Epithelial cell of esophagus (primary cell): Measurements from ENCODE around the gene RPS26.

ENCODE experiments used
- DNase-seq: peaks from one replicate; pipeline ENCODE4 v3.0.0; 2010; ENCODE audit warnings: low read depth
- H3K4me3 ChIP-seq: 2 replicates; pipeline ENCODE4 v1.5.1; 2011; ENCODE audit warnings: mild to moderate bottlenecking, low read length, control low read depth
- TF ChIP-seq, protein P1 (sequence below): IDR thresholded peaks from 2 replicates; pipeline ENCODE4 v1.5.1; 2011; ENCODE audit warnings: low read depth, mild to moderate bottlenecking, low read length, control low read depth, inconsistent platforms; ENCODE audit not compliant: insufficient read depth; ENCODE audit errors: missing control alignments

Gene RPS26

DNA sequence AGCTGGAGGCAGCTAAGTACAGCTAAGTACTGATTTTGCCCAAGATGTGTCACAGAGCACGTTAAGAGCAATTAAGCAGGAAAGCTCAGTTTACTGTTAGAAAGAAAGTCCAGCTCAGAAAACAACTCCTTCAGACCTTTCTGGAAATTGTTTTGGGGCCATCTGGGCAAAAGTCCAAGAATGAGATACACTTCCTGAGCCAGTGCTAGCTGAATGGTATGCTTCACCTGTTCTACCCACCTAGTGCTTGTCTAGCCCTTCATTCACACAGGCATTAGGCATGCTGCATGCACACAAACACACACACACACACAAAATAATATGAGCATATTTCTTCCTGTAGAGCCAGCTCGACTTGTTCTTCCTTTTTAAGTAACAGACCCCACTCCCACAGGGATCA is 27.5 kb upstream of the RPS26 start:
- TF ChIP-seq, protein P1, sequence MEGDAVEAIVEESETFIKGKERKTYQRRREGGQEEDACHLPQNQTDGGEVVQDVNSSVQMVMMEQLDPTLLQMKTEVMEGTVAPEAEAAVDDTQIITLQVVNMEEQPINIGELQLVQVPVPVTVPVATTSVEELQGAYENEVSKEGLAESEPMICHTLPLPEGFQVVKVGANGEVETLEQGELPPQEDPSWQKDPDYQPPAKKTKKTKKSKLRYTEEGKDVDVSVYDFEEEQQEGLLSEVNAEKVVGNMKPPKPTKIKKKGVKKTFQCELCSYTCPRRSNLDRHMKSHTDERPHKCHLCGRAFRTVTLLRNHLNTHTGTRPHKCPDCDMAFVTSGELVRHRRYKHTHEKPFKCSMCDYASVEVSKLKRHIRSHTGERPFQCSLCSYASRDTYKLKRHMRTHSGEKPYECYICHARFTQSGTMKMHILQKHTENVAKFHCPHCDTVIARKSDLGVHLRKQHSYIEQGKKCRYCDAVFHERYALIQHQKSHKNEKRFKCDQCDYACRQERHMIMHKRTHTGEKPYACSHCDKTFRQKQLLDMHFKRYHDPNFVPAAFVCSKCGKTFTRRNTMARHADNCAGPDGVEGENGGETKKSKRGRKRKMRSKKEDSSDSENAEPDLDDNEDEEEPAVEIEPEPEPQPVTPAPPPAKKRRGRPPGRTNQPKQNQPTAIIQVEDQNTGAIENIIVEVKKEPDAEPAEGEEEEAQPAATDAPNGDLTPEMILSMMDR, result no peak
- peak; percentile 30 for DNase-seq
- H3K4me3 ChIP-seq, result no peak overlapping the region

DNA sequence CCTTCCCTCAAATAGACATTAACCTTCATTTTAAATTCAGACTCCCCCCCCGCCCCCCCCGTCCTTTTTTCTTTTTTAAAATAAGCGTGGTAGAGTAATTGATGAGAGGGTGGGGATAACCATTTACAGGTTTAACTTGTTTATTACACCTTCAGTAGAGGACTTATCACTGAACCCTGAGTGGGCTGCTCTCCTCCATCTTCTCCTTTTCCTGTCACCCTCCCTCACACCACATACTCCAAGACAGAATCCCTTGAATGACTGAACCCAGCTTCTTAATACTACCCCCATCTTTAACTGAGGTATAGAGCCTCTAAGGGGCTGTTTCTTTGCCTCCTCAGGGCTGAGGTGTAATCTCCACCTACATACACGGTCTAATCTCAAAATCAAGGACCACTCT is 24.5 kb upstream of the RPS26 start:
- TF ChIP-seq, protein P1, result no peak

DNA sequence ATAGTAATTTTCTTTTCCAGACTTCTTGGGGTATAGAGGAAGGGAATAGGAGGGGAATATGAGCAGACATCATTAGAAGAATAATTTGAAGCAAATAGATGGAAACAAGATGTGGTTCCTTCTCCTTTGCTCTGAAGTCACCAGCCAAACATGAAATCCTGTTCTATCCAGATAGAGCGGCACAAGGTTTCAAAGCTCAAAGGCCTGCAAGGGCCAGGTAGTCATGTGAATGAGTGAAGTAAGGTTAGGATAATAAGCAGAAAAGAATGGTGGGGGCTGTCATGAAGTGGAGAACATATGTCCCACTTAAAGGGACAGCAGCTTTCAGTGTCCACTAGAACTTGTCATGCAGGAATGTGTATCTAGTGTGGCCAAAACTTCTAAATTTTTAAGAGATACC is 23.4 kb upstream of the RPS26 start:
- no peak for DNase-seq
- TF ChIP-seq, protein P1, result no peak
- H3K4me3 ChIP-seq, result no peak overlapping the region

More for the DNA sequence above, 24.5 kb upstream of the RPS26 start:
- no peak for DNase-seq
- no peak overlapping the region for H3K4me3 ChIP-seq

DNA sequence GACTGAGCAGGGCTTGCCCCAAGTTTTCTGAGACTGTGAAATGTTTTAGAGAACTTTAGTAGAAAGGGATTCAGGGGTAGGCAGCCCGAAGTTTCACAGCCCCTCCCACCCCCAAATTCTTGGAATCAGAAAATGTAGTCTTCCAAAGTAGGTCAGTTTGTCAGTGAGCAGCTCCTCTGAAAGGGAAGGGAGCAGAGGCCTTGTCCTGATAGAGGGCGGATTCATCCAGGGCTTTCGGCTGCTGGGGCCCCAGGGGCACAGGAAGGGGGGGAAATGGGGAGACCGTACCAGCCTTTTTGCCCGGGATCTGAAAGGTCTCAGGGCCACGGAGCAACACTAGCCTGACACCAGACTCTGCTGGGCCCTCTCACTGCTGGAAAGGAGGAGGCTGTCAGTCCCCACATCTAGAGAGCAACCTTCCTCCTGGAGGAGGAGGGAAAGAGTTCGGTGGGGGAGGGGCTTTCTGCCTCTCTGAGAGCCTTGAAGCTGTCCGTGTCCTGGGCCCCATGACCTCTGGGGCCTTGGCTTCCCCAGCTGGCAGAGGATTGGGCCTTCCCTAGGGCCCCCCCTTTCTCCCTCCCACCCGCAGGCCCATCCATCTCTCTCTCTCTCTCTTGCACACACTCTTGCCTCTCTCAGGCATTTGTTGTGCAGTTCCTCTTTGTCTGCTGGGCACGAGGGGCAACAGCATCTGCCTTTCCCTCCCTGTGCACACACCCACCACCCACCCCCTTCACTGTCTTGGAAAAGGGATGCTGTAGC is 21.1 kb upstream of the RPS26 start, which contains the start of gene IKZF4:
IKZF4 (plus strand) TSS at position 621 of the 762 bp plus-strand sequence. CDS start 451 bp downstream, outside the sequence.
- DNase-seq, result no peak
- H3K4me3 ChIP-seq, result no peak within 1 kb of the TSS
- TF ChIP-seq, protein P1, result no peak

DNA sequence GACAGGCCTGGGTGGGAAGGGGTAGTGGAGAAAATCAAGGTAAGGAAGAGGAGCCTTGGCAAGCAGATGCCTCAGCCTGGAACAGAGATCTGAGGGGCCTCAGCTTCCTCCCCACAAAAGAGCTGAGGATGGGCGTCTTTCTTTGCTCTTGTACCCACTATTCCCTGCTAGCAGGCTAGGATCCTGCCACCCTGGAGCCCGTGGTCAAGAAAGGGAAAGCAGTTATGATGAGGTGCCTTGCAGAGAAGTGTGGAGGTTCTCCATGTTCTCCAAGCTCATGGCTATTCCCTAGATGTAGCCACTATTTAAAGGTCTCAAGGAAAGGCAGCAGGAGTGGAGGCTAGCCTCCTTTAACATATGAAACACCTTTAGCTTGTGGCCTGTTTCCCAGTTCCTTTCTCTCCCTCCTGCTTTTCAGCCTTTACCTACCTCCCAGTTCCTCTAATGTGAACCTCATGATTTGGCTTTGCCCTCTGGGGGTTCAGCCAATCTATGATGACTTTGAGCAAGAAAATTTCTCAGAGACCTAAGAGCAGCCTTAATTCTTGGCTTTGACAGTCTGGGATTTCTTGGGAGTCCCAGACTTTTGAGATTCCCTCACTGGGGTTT is 19.7 kb upstream of the RPS26 start:
- no peak overlapping the region for H3K4me3 ChIP-seq
- TF ChIP-seq, protein P1, result no peak
- DNase-seq, result no peak

DNA sequence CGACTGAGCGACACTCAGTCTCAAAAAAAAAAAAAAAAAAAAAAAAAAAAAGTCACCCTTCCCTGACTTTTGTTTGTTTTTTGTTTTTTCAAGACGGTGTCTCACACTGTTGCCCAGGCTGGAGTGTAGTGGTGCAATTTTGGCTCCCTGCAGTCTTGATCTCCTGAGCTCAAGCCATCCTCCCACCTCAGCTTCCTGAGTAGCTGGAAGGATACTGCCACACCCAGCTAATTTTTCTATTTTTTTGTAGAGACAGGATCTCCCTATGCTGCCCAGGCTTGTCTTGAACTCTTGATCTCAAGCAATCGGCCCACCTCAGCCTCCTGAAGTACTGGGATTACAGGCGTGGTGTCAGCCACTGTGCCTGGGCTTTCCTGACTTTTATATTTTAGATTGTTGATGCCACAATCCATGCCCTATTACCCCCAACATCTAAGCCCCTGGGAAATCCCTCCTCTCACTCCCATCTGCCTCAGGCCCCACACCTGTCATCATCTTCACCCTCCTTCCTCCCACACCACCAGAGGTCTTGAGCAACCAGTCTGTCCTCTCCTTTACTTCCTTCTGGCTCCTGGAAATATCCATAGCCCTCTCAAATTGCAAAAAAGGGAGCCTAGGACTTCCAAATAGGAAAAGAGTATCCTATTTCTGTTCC is 13.1 kb upstream of the RPS26 start:
- H3K4me3 ChIP-seq, result no peak overlapping the region
- TF ChIP-seq, protein P1, result no peak
- peak; percentile 61 for DNase-seq

DNA sequence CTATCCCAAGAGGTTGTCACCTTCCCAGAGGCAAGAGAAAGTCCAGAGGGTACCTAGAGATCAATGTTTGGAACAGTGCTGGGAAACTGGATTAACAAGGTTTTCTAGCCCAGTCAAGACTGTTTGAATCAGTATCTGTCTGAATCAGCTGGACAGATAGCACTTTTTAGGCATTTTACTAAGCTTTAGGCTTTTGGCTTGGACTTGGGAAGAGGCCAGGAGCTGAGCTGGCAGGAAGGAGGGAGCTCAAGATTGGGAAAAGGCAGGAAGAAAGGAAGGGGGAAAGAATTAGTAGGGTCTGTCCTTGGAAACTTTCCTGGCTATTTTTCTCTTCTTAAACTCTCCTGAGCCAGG is 12.6 kb upstream of the RPS26 start:
- TF ChIP-seq, protein P1, result no peak
- no peak overlapping the region for H3K4me3 ChIP-seq
- peak; percentile 60 for DNase-seq
